Head of caudate nucleus (tissue), 42 donors: ENCODE results near the gene GCC2.
"Not testable (repeated sequence)": the region's sequence is repeated elsewhere in the genome, so short reads cannot be mapped to it uniquely, and the experiment has no call there.

Source experiments
- DNase-seq, 42 donors: peaks; one replicate each; pipeline versions ENCODE4 v3.0.0 to v3.0.0-alpha.2; 2020 to 2021; ENCODE audit warnings: mixed read lengths in 7 of 42
- intact Hi-C: fragments of 100-400 bp; cut with DNase I; formaldehyde crosslinking; loops from one replicate; pipeline ENCODE4 v1.15.0; 2022

GCC2 gene

DNA sequence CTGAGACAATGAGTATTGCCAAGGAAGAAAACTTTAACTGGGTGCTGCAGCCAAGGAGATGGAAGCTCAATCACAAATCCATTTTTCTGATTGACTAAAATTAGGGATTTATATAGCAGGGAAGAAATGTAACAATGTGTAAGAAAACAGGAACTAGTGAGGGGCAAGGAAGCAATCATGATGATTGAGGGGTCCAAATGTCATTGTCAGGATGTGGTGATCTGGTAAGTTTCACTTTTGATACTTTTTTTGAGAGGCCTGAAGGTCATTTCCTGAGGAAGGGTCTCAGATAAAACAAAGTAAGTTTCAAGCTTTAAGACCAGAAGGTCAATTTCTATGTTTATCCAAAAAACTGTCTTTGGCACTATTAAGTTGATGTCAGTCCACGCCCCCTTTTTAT lies 12.0 kb upstream of the GCC2 start:
- DNase-seq, result no peak
- intact Hi-C loops, result no loop called here

GRCh38 chr2:108441712-108442111 lies 7.3 kb upstream of the GCC2 start:
- intact Hi-C loops, result loop anchor here (10.0 kb wide), 1 partner anchor 143 kb away; no protein-coding TSS in a partner anchor

DNA sequence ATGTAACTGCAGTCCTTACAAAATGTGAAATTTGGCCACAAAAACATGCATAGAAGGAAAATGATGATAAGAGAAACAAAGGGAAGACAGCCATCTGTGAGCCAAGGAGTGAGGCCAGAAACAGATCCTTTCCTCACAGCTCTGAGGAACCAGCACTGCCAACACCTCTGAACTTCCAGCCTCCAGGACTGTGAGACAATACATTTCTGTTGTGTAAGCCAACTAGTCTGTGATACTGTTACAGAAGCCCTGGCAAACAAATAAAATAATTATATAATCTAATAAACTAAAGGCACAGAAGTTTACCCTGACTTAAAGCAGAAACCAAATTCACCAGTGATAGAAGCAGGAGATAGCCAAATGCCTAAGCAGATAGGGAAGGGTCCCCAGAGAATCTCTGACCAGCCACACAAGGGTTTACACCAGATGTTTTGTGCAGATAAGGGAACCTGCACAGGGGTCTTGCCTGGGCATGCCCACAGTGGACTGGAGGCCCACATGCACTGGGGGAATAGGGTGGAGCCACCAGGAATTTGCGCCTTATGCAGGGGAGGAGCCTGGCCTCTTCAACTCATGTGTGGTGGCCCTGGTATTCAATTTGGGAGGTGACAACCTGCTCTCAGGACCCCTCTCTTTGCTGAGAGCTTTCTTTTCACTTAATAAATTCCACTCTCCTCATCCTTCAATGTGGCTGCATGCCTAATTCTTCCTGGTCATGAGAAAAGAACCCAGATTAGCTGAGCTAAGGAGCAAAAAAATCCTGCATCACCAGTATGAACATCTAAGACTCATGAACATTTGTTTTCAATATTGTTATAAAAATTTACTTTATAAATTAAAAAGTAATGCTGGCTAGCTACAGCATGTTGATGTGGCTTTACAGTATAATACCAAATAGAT lies 3.8 kb upstream of the GCC2 start:
- intact Hi-C loops, result loop anchor here (10.0 kb wide), 1 partner anchor 140 kb away; no protein-coding TSS in a partner anchor
- no peak for DNase-seq

More at GRCh38 chr2:108441712-108442111, 7.3 kb upstream of the GCC2 start:
- no peak for DNase-seq

DNA sequence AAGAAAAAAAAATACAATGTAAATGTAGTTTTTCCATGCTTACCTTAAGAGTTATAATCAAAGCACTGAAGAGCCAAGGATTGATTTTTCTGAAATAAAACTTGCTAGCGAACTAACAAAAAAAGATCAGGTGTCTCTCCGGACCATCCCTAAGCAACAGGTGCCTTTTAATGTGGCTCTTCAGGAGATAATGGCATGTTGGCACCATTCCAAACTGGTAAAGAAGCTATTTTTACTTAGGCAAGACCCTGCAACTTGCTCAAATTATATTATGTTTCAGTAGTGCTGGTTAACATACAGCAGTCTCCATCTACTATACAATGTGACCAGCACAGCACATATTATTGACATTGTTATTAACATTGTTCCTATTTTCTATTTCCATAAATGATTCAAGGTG lies 2.3 kb upstream of the GCC2 start:
- DNase-seq, result no peak
- intact Hi-C loops, result loop anchor here (10.0 kb wide), 1 partner anchor 138 kb away; no protein-coding TSS in a partner anchor

DNA sequence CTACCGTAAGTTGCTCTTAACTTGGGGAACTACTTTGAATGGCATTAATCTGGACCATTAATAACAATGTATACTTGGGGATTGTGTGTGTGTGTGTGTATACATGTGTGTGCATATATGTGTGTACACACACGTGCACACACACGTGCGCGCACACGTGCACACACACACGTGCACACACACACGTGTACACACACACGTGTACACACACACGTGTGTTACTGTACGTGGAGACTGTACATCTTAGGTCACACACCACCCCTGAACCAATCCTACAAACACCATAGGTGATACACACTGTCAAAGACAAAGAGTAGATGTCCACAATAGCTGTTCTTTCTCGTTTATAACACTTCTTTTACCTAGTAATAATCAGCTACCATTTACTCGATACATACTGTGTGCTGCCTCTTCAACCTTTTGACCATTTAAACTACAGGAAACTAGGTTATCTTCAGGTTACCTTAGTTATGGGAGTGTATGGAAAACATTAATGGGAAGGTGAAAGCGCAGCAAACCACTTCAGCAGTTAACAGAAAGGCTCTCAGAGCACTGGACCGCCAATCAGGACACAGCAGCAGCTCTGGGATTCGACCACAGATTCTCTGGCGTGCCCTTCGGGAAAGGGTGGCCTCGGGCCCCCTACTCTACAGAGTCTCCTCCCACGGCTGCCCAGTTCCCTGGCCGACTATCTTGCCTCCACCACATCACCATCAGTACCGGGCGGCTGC lies 894 bp upstream of the GCC2 start:
- DNase-seq, result peak in 7 of 42 donors; percentile 3 to 23 (median 16)
- intact Hi-C loops, result loop anchor here (10.0 kb wide), 1 partner anchor 137 kb away; no protein-coding TSS in a partner anchor

DNA sequence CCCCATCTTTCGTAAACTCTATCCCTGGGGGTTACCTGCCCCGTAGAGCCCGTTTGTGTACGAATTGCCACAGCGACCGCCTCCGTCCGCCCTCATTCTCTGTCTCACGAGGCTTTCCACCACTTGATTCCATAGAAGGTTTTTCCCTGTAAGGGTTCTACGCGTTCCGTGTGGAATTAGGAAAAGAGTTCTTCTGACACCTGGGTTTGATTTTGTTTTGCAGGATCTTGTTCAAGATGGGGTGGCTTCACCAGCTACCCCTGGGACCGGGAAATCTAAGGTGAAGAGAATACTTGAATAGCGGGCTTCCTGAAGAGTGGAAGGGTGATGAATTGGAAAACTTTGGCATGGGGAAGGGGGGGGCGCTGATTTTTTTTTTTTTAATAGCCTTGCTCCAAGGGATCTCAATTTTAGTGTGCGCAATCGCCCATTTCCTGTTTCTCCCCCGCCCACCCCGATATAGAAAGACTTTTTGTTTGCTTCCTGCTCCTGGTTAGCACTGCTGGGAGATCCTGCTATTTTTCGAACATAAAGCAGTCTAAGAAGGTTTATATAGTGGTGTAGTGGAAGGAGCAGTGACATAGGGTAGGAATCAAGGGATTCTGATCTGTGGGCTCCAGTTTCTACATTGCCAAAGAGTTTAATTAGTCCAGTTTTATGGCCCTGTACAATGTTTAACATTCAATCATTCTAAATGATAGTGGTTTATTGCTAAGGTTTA lies 564 bp downstream of the GCC2 start:
- DNase-seq, result peak in 15 of 42 donors; percentile 4 to 45 (median 9)

GRCh38 chr2:108450863-108451262 lies 1.9 kb downstream of the GCC2 start:
- no peak for DNase-seq
- intact Hi-C loops, result no loop called here

More for the DNA sequence above, 564 bp downstream of the GCC2 start:
- intact Hi-C loops, result loop anchor here (10.0 kb wide), 1 partner anchor 135 kb away; no protein-coding TSS in a partner anchor

DNA sequence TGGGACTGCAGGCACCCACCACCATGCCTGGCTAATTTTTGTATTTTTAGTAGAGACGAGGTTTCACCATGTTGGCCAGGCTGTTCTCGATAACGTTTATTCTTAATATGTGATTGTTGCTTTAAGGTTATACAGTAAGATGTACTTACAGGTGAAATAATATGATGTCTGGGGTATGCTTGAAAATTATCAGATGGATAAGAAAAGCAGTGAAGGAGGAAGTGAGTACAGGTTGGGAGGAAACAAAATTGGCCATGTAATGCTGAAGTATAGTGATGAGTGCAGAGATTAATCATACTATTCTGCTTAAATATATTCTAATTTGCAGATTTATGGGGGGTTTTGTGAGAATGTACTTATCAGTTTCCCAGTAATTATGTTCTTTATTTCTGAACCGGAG lies 3.0 kb downstream of the GCC2 start:
- no peak for DNase-seq
- intact Hi-C loops, result no loop called here

GRCh38 chr2:108453530-108453929 lies 4.5 kb downstream of the GCC2 start:
- intact Hi-C loops, DNase-seq: not testable (repeated sequence)

DNA sequence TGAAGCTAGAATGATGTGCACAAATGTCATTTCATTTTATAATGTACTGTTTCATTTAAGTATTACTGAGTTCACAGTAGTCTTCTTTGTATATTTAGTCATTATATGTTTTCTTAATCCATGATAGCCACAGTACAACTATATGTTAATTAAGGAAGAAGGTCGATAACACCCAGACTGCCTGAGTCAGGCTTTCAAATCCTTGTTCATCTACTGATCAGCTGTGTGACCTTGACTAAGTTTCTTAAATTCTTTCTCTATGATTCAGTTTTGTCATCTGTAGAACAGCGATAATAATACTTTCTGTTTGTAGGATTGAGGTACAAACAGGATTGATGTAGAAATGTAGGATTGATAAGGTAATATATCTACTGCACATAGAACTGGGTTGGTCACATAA lies 5.4 kb downstream of the GCC2 start:
- no peak for DNase-seq
- intact Hi-C loops, result no loop called here

GRCh38 chr2:108455571-108455970 lies 6.6 kb downstream of the GCC2 start:
- no peak for DNase-seq
- intact Hi-C loops, result no loop called here

- intact Hi-C loops, result no loop called here
Measured at GRCh38 chr2:108458082-108458481, 9.1 kb downstream of the GCC2 start.

GRCh38 chr2:108459441-108459840 lies 10.4 kb downstream of the GCC2 start:
- intact Hi-C loops, result no loop called here
- DNase-seq, result no peak

More at GRCh38 chr2:108458082-108458481, 9.1 kb downstream of the GCC2 start:
- DNase-seq, result no peak

GRCh38 chr2:108460345-108461037 lies 11.5 kb downstream of the GCC2 start:
- DNase-seq, result no peak
- intact Hi-C loops, result no loop called here

GRCh38 chr2:108477099-108477498 lies 28.1 kb downstream of the GCC2 start:
- no peak for DNase-seq
- intact Hi-C loops, result no loop called here

- DNase-seq, result no peak
- intact Hi-C loops, result no loop called here
Measured at GRCh38 chr2:108485253-108485652, 36.2 kb downstream of the GCC2 start.

- no peak for DNase-seq
- intact Hi-C loops, result no loop called here
Measured at GRCh38 chr2:108490506-108491122, 41.6 kb downstream of the GCC2 start.

GRCh38 chr2:108491848-108492247 lies 42.8 kb downstream of the GCC2 start:
- intact Hi-C loops, result no loop called here
- no peak for DNase-seq
